Chondrocyte (in vitro differentiated cells): ENCODE data around the gene LPCAT4. TPM values are rescaled to one million over a fixed set of nuclear protein-coding genes. Genes with fewer than 3 reads are reported as not detected.

Source experiments
- DNase-seq: peaks from one replicate; pipeline ENCODE4 v3.0.0; 2021; ENCODE audit warnings: mixed read lengths, low spot score
- H3K27ac Mint-ChIP-seq: one replicate; pipeline ENCODE4 v1.8.0; 2021; ENCODE audit warnings: mild to moderate bottlenecking, moderate library complexity, mixed read lengths; ENCODE audit not compliant: unreplicated experiment
- H3K27me3 Mint-ChIP-seq: 2 replicates; pipeline ENCODE4 v1.8.0; 2021; ENCODE audit warnings: low read depth, mixed read lengths
- H3K36me3 Mint-ChIP-seq: 2 replicates; pipeline ENCODE4 v1.8.0; 2021; ENCODE audit warnings: low read depth, mixed read lengths
- H3K4me1 Mint-ChIP-seq: 2 replicates; pipeline ENCODE4 v1.8.0; 2021; ENCODE audit warnings: low read depth, mild to moderate bottlenecking, mixed read lengths
- H3K4me3 Mint-ChIP-seq: one replicate; pipeline ENCODE4 v1.8.0; 2021; ENCODE audit warnings: mild to moderate bottlenecking, moderate library complexity, mixed read lengths; ENCODE audit not compliant: unreplicated experiment
- H3K9me3 Mint-ChIP-seq: 2 replicates; pipeline ENCODE4 v1.8.0; 2021; ENCODE audit warnings: low read depth, mixed read lengths
- CTCF ChIP-seq: fragments of 200-600 bp; sonication (generic); IDR thresholded peaks from 2 replicates; pipeline ENCODE4 v1.5.0; 2021; ENCODE audit warnings: antibody characterized with exemption, mild to moderate bottlenecking, moderate library complexity
- microRNA-seq: library from miRNA; unstranded; fragments of <30 nt; microRNA quantifications from one replicate; pipeline ENCODE4 v1.2.0, GENCODE V29; 2020; ENCODE audit warnings: borderline number of aligned reads
- total RNA-seq: library from RNA; stranded (reverse); gene quantifications from 3 replicates; pipeline ENCODE4 v1.2.1, GENCODE V29; 2021

The LPCAT4 gene
- total RNA-seq, 1 donor from 2014 or later = 32.1 TPM

- Mint-ChIP-seq H3K27me3 (no peaks in the 10 kb centered on the region), H3K4me3 (peak overlapping the region; percentile 70), H3K27ac (peak overlapping the region; percentile 70), H3K4me1 (peaks cover 21% of the 10 kb centered on the region), H3K36me3 (peaks cover 3% of the 10 kb centered on the region), H3K9me3 (no peaks in the 10 kb centered on the region)
- DNase-seq = no peak
- TF ChIP-seq CTCF = no peak
Observed at GRCh38 chr15:34318277-34319079, 48.5 kb downstream of the LPCAT4 start.

GRCh38 chr15:34314491-34315490 is 52.2 kb downstream of the LPCAT4 start:
- Mint-ChIP-seq H3K4me3 (no peak overlapping the region), H3K36me3 (peaks cover 3% of the 10 kb centered on the region), H3K4me1 (peaks cover 21% of the 10 kb centered on the region), H3K27ac (no peak overlapping the region), H3K27me3 (no peaks in the 10 kb centered on the region), H3K9me3 (no peaks in the 10 kb centered on the region)
- no peak for TF ChIP-seq CTCF
- DNase-seq = no peak

GRCh38 chr15:34311563-34311962 is 55.4 kb downstream of the LPCAT4 start:
- Mint-ChIP-seq H3K9me3 (no peaks in the 10 kb centered on the region), H3K36me3 (peaks cover 4% of the 10 kb centered on the region), H3K27ac (no peak overlapping the region), H3K27me3 (no peaks in the 10 kb centered on the region), H3K4me3 (no peak overlapping the region), H3K4me1 (peaks cover 8% of the 10 kb centered on the region)
- no peak for TF ChIP-seq CTCF
- no peak for DNase-seq

Small RNA genes lying within 50 kb of the gene (microRNA-seq; reads per million reads assigned to microRNA genes)
- gene MIR1233-1 = not detected

Other genes starting within 250 kb of the LPCAT4 start
- 35.8 to 47.4 TPM (median 42.0 TPM) in 3 replicates for gene KATNBL1, start 157.1 kb downstream of the LPCAT4 start, total RNA-seq
- 85.8 to 107 TPM (median 90.7 TPM) in 3 replicates for gene EMC4, start 142.2 kb downstream of the LPCAT4 start, total RNA-seq
- gene SLC12A6, start 29.4 kb downstream of the LPCAT4 start, total RNA-seq = 20.0 to 25.5 TPM (median 20.8 TPM) in 3 replicates
- 152 to 166 TPM (median 158 TPM) in 3 replicates for gene NOP10, start 24.1 kb downstream of the LPCAT4 start, total RNA-seq
- not detected in 3 replicates for gene NUTM1, start 23.9 kb downstream of the LPCAT4 start, total RNA-seq
- gene GOLGA8A, start 70.6 kb upstream of the LPCAT4 start, total RNA-seq = 106 to 116 TPM (median 106 TPM) in 3 replicates
- gene GOLGA8B, start 216.5 kb upstream of the LPCAT4 start, total RNA-seq = 42.8 to 55.3 TPM (median 52.6 TPM) in 3 replicates